Ishikawa (cell line): ENCODE results near the gene SLC15A1.

ENCODE experiments used
- CEBPB ChIP-seq: IDR thresholded peaks from 2 replicates; pipeline ENCODE4 v1.6.1; 2012
- EP300 ChIP-seq: IDR thresholded peaks from 2 replicates; pipeline ENCODE4 v1.6.1; 2012; ENCODE audit warnings: borderline replicate concordance
- FOXM1 ChIP-seq: IDR thresholded peaks from 2 replicates; pipeline ENCODE4 v1.6.1; 2012; ENCODE audit warnings: low read depth, borderline replicate concordance
- MAX ChIP-seq: IDR thresholded peaks from 2 replicates; pipeline ENCODE4 v1.6.1; 2012
- NFIC ChIP-seq: IDR thresholded peaks from 2 replicates; pipeline ENCODE4 v1.6.1; 2012
- RAD21 ChIP-seq: IDR thresholded peaks from 2 replicates; pipeline ENCODE4 v1.6.1; 2012; ENCODE audit warnings: low read depth
- REST ChIP-seq: IDR thresholded peaks from 2 replicates; pipeline ENCODE4 v1.6.1; 2012; ENCODE audit warnings: low read depth, mild to moderate bottlenecking
- TAF1 ChIP-seq: IDR thresholded peaks from 2 replicates; pipeline ENCODE4 v1.6.1; 2012; ENCODE audit warnings: low read depth, mild to moderate bottlenecking
- TCF12 ChIP-seq: IDR thresholded peaks from 2 replicates; pipeline ENCODE4 v1.6.1; 2012; ENCODE audit warnings: low read depth
- USF1 ChIP-seq: IDR thresholded peaks from 2 replicates; pipeline ENCODE4 v1.6.1; 2012
- YY1 ChIP-seq: IDR thresholded peaks from 2 replicates; pipeline ENCODE4 v1.6.1; 2012; ENCODE audit warnings: low read depth

- TF ChIP-seq TCF12 (no peak), EP300 (no peak), YY1 (no peak), RAD21 (no peak), REST (no peak), MAX (no peak), FOXM1 (no peak), NFIC (no peak), CEBPB (no peak), USF1 (no peak), TAF1 (no peak)
These were observed 111.4 kb downstream of the SLC15A1 start for GRCh38 chr13:98641075-98641474.
